NT2/D1 (cell line): ENCODE data around the gene LDAF1.
A peak's percentile ranks its signal among the peaks of the same experiment; 100 is the strongest.
"Not testable (repeated sequence)": the region's sequence is repeated elsewhere in the genome, so short reads cannot be mapped to it uniquely, and the experiment has no call there.

Experiments used
- DNase-seq: peaks from one replicate; pipeline ENCODE4 v3.0.0-alpha.2; 2011; ENCODE audit warnings: low read depth, low spot score
- H3K27me3 ChIP-seq: 2 replicates; pipeline ENCODE4 v1.6.0; 2011; ENCODE audit warnings: mild to moderate bottlenecking; ENCODE audit not compliant: insufficient read length, insufficient read depth
- H3K36me3 ChIP-seq: 2 replicates; pipeline ENCODE4 v1.6.1; 2011; ENCODE audit warnings: mild to moderate bottlenecking, low read length, mixed read lengths; ENCODE audit not compliant: insufficient read depth, insufficient read length
- H3K4me1 ChIP-seq: 2 replicates; pipeline ENCODE4 v1.5.1; 2011; ENCODE audit not compliant: insufficient read depth, insufficient read length
- H3K4me3 ChIP-seq: 2 replicates; pipeline ENCODE4 v1.5.1; 2011; ENCODE audit warnings: low read depth; ENCODE audit not compliant: insufficient read length
- H3K9ac ChIP-seq: 2 replicates; pipeline ENCODE4 v1.6.0; 2011; ENCODE audit warnings: low read depth; ENCODE audit not compliant: insufficient read length
- H3K9me3 ChIP-seq: 2 replicates; pipeline ENCODE4 v1.5.1; 2011; ENCODE audit warnings: mild to moderate bottlenecking, low read length; ENCODE audit not compliant: insufficient read depth
- SUZ12 ChIP-seq: IDR thresholded peaks from 2 replicates; pipeline ENCODE4 v1.6.1; 2011; ENCODE audit not compliant: insufficient read length, insufficient read depth; ENCODE audit errors: extremely low read depth
- YY1 ChIP-seq: IDR thresholded peaks from 2 replicates; pipeline ENCODE4 v1.6.1; 2011; ENCODE audit not compliant: insufficient read length, insufficient read depth
- ZNF274 ChIP-seq: IDR thresholded peaks from 2 replicates; pipeline ENCODE4 v1.6.1; 2011; ENCODE audit warnings: mild to moderate bottlenecking, low read depth, low read length

LDAF1 gene

GRCh38 chr16:21128991-21129390 lies 29.5 kb upstream of the LDAF1 start:
- Histone ChIP-seq H3K9me3 (no peaks in the 10 kb centered on the region), H3K4me1 (peaks cover 6% of the 10 kb centered on the region), H3K9ac (peak overlapping the region; percentile 9), H3K27me3 (no peaks in the 10 kb centered on the region), H3K36me3 (no peaks in the 10 kb centered on the region), H3K4me3 (no peak overlapping the region)
- TF ChIP-seq YY1 = no peak
- no peak for TF ChIP-seq ZNF274
- no peak for TF ChIP-seq SUZ12
- DNase-seq = no peak

DNA sequence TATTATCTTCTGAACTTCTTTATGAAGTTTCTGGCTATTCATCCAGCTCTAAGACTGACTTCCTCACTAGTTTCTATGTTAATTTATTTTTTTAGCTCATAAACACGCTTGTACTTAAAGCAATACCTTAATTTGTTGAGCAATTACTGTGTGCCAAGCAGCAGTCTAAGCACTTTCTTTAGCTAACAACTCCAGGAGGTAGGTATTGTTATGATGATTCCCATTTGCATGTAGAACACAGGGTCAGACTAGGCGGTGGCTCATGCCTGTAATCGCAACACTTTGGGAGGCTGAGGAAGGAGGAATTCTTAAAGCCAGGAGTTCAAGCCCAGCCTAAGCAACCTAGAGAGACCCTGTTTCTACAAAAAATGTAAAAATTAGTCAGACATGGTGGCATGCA lies 27.7 kb upstream of the LDAF1 start:
- H3K9ac ChIP-seq = no peak overlapping the region
- H3K4me3 ChIP-seq = no peak overlapping the region
- H3K27me3 ChIP-seq = no peaks in the 10 kb centered on the region
- H3K4me1 ChIP-seq = peaks cover 6% of the 10 kb centered on the region
- H3K36me3 ChIP-seq = no peaks in the 10 kb centered on the region
- peak; percentile 32 for DNase-seq
- H3K9me3 ChIP-seq = no peaks in the 10 kb centered on the region
- TF ChIP-seq YY1 = no peak
- TF ChIP-seq SUZ12 = no peak
- TF ChIP-seq ZNF274 = no peak

DNA sequence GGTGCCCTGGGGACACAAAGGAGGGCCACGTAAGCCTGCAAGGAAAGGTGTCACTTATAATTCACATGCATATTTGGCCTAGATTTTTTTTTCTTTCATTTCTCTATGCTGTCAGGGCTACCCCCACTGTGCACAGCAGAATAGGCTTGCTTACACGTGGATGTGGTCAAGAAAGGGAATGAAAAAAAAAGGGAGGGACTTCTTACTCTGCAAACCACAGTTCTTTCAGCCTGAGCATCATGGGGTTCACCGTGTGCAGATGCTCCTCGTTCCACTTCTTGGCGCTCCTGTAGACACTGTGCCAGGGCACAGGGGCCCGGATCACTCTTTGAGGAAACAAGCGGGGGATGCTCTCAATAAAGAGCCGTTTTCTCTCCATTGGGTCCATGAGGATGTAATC lies 24.4 kb upstream of the LDAF1 start:
- H3K4me3 ChIP-seq = no peak overlapping the region
- DNase-seq = no peak
- H3K9me3 ChIP-seq = no peaks in the 10 kb centered on the region
- TF ChIP-seq ZNF274 = no peak
- no peak for TF ChIP-seq SUZ12
- TF ChIP-seq YY1 = no peak
- no peaks in the 10 kb centered on the region for H3K27me3 ChIP-seq
- no peaks in the 10 kb centered on the region for H3K36me3 ChIP-seq
- H3K9ac ChIP-seq = no peak overlapping the region
- no peaks in the 10 kb centered on the region for H3K4me1 ChIP-seq

DNA sequence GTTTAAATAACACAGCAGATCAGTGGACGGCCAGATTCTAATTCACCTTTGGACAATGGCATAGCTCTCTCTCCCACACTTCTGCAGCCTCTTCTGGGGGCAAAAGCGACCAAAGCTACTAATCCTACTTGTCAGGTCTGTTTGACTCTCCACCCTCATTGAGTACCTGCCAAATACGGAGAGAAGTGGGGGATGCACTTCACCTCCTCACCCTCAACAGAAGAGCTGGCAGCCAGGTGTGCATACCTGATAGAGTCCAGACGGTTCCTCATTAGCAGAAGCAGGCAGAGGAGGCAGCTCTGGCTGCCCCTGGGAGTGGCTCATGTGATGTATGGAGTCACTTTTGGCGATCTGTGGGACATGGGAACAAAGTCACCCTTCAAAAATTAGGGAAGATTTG lies 12.7 kb upstream of the LDAF1 start:
- no peak for TF ChIP-seq ZNF274
- TF ChIP-seq YY1 = no peak
- no peak for TF ChIP-seq SUZ12
- no peak for DNase-seq
- Histone ChIP-seq H3K36me3 (no peaks in the 10 kb centered on the region), H3K9ac (no peak overlapping the region), H3K27me3 (no peaks in the 10 kb centered on the region), H3K9me3 (peaks cover 4% of the 10 kb centered on the region; the same call in 1 of the 2 replicates), H3K4me3 (no peak overlapping the region), H3K4me1 (no peaks in the 10 kb centered on the region)

- H3K4me1 ChIP-seq = no peaks in the 10 kb centered on the region
- no peaks in the 10 kb centered on the region for H3K9me3 ChIP-seq
- DNase-seq = no peak
- no peak within 1 kb of the TSS for H3K4me3 ChIP-seq
- no peaks in the 10 kb centered on the region for H3K27me3 ChIP-seq
- no peaks in the 10 kb centered on the region for H3K36me3 ChIP-seq
- H3K9ac ChIP-seq = no peak within 1 kb of the TSS
- TF ChIP-seq ZNF274 (no peak), SUZ12 (no peak), YY1 (no peak)
Observed at GRCh38 chr16:21150375-21151001, 8.0 kb upstream of the LDAF1 start, which contains the start of gene DNAH3. DNAH3 (minus strand) TSS chr16:21150846; CDS start chr16:21150319, 527 bp downstream.

GRCh38 chr16:21152160-21153030 lies 6.1 kb upstream of the LDAF1 start:
- H3K4me3 ChIP-seq, H3K27me3 ChIP-seq, DNase-seq, H3K36me3 ChIP-seq, H3K9ac ChIP-seq, H3K9me3 ChIP-seq, H3K4me1 ChIP-seq: not testable (repeated sequence)

- not testable (repeated sequence) for H3K4me3 ChIP-seq, H3K9ac ChIP-seq, H3K9me3 ChIP-seq, H3K4me1 ChIP-seq, H3K36me3 ChIP-seq, DNase-seq
- peaks cover 11% of the 10 kb centered on the region for H3K27me3 ChIP-seq
Observed at GRCh38 chr16:21153124-21153729, 5.2 kb upstream of the LDAF1 start.

DNA sequence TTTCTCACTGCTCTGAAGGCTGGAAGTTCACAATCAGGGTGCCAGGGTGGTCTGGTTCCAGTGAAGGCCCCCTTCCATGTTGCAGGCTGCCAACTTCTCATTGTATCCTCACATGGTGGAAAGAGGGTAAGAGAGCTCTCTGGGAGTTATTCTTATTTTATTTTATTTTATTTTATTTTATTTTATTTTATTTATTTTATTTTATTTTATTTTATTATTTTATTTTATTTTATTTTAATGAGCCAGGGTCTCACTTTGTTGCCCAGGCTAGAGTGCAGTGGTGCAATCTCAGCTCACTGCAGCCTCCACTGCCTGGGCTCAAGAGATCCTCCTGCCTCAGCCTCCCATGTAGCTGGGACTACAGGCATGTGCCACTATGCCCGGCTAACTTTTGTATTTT lies 2.5 kb upstream of the LDAF1 start:
- H3K36me3 ChIP-seq, H3K4me1 ChIP-seq, H3K4me3 ChIP-seq, DNase-seq, H3K9me3 ChIP-seq, H3K9ac ChIP-seq: not testable (repeated sequence)
- H3K27me3 ChIP-seq = peaks cover 11% of the 10 kb centered on the region
